Suprapubic skin (tissue), 4 donors: Measurements from ENCODE around the gene ETV6.

Experiments used
- CTCF ChIP-seq, 2 donors: fragments of 200-600 bp in 1 of 2; fragments of 450-650 bp in 1 of 2; sonication (generic) in 1 of 2; IDR thresholded peaks; one replicate each; pipeline ENCODE4 v1.5.1; 2016 to 2019; ENCODE audit warnings: antibody characterized with exemption in 2 of 2, mild to moderate bottlenecking in 1 of 2, moderate library complexity in 1 of 2
- EP300 ChIP-seq: sonication (generic); formaldehyde crosslinking; IDR thresholded peaks from one replicate; pipeline ENCODE4 v1.6.1; 2017; ENCODE audit warnings: antibody characterized with exemption
- POLR2A ChIP-seq, 2 donors: fragments of 450-650 bp; IDR thresholded peaks; one replicate each; pipeline ENCODE4 v1.6.1; 2017; ENCODE audit warnings: antibody characterized with exemption in 2 of 2, mild to moderate bottlenecking in 2 of 2, moderate library complexity in 2 of 2
- POLR2AphosphoS5 ChIP-seq, 3 donors: sonication (generic); formaldehyde crosslinking; IDR thresholded peaks; one replicate each; pipeline ENCODE4 v1.6.1; 2017; ENCODE audit warnings: antibody characterized with exemption in 3 of 3

GRCh38 chr12:11662369-11662768 is 12.9 kb downstream of the ETV6 start:
- TF ChIP-seq CTCF (IDR thresholded peaks at IDR 0.05) (no peak), POLR2A (IDR thresholded peaks at IDR 0.05) (no peak), POLR2AphosphoS5 (IDR thresholded peaks at IDR 0.05) (no peak), EP300 (no peak)
